ENCODE results near the gene NKX2-4. TPM values are rescaled to one million over a fixed set of nuclear protein-coding genes. Genes with fewer than 3 reads are reported as not detected.

The NKX2-4 gene
- polyA plus RNA-seq, 1 donor from 2014 or later, result not detected

DNA sequence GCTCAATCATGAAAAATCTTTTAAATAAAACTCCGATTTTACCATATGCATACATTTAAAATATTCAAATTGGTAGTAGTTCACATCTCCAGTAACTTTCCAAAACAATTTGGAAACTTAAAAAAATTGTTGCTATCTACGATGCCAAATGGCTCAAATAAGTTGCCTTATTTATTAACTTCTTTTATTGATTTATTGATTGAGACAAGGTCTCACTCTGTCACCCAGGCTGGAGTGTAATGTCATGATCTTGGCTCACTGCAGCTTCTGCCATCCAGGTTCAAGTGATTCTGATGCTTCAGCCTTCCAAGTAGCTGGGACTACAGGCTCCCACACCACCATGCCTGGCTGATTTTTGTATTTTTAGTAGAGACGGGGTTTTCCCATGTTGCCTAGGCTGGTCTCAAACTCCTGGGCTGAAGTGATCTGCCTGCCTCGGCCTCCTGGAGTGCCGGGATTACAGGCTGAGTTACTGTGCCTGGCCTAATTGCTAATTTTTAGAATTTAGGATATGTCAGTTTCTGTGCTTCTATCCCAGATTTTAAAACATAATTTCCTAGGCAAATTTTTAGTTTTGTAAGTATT, 12.9 kb downstream of the NKX2-4 start:
- no peaks in the 10 kb centered on the region for H3K36me3 ChIP-seq (ENCODE audit: insufficient read depth, low read length)

GRCh38 chr20:21381619-21382018, 15.7 kb downstream of the NKX2-4 start:
- Histone ChIP-seq H3K27ac (ENCODE audit: low read length) (no peak overlapping the region), H2AFZ (ENCODE audit: low read depth, low read length) (no peak overlapping the region), H3K4me2 (ENCODE audit: low read length) (no peak overlapping the region), H3K79me2 (replicated peaks; ENCODE audit: insufficient read depth, low read length) (no peaks in the 10 kb centered on the region), H3K9ac (ENCODE audit: low read length) (no peak overlapping the region), H3K9me2 (ENCODE audit: insufficient read depth, low read length) (no peaks in the 10 kb centered on the region), H4K20me1 (ENCODE audit: insufficient read depth) (no peaks in the 10 kb centered on the region), H3F3A (ENCODE audit: insufficient read depth, low read length, poor library complexity, severe bottlenecking) (no peaks in the 10 kb centered on the region), H3K36me3 (ENCODE audit: insufficient read depth, low read length) (no peaks in the 10 kb centered on the region), H3K9me3 (ENCODE audit: low read length) (no peaks in the 10 kb centered on the region), H3K27me3 (ENCODE audit: insufficient read depth, low read depth, low read length) (no peaks in the 10 kb centered on the region), H3K4me3 (ENCODE audit: low read length) (no peak overlapping the region)
- no peak for TF ChIP-seq RAD21 (conservative IDR thresholded peaks at IDR 0.05)
- TF ChIP-seq TAF1 (IDR thresholded peaks at IDR 0.05; ENCODE audit: low read depth), result no peak

More for the DNA sequence above, 12.9 kb downstream of the NKX2-4 start:
- Histone ChIP-seq H3K27ac (ENCODE audit: low read length) (no peak overlapping the region), H3K4me3 (ENCODE audit: low read length) (no peak overlapping the region), H3K9me3 (ENCODE audit: low read length) (no peaks in the 10 kb centered on the region), H2AFZ (ENCODE audit: low read depth, low read length) (no peak overlapping the region), H3K9ac (ENCODE audit: low read length) (no peak overlapping the region), H4K20me1 (ENCODE audit: insufficient read depth) (no peaks in the 10 kb centered on the region), H3K27me3 (ENCODE audit: insufficient read depth, low read depth, low read length) (no peaks in the 10 kb centered on the region), H3K9me2 (ENCODE audit: insufficient read depth, low read length) (no peaks in the 10 kb centered on the region), H3F3A (ENCODE audit: insufficient read depth, low read length, poor library complexity, severe bottlenecking) (no peaks in the 10 kb centered on the region), H3K4me2 (ENCODE audit: low read length) (no peak overlapping the region), H3K79me2 (replicated peaks; ENCODE audit: insufficient read depth, low read length) (no peaks in the 10 kb centered on the region)
- TF ChIP-seq RAD21 (conservative IDR thresholded peaks at IDR 0.05), result no peak
- TF ChIP-seq POLR2AphosphoS5 (IDR thresholded peaks at IDR 0.05), result no peak
- TF ChIP-seq SMC3 (conservative IDR thresholded peaks at IDR 0.05; ENCODE audit: poor library complexity), result no peak
- TF ChIP-seq EP300 (conservative IDR thresholded peaks at IDR 0.05; ENCODE audit: poor library complexity, severe bottlenecking), result no peak
- TF ChIP-seq REST (IDR thresholded peaks at IDR 0.05; ENCODE audit: borderline replicate concordance), result no peak
- no peak for TF ChIP-seq TAF1 (IDR thresholded peaks at IDR 0.05; ENCODE audit: low read depth)
- TF ChIP-seq MXI1 (conservative IDR thresholded peaks at IDR 0.05; ENCODE audit: poor library complexity, severe bottlenecking), result no peak
- TF ChIP-seq CTCF (IDR thresholded peaks at IDR 0.05; ENCODE audit: poor library complexity, severe bottlenecking), result no peak
- TF ChIP-seq EZH2 (IDR thresholded peaks at IDR 0.05; ENCODE audit: borderline replicate concordance, insufficient read depth, low read length, poor library complexity, severe bottlenecking), result no peak
